Activated T-cell treated with anti-CD3 and anti-CD28 coated beads for 1 hour (primary cell): ENCODE data around the gene CFAP97D2.
"Not testable (repeated sequence)": the region's sequence is repeated elsewhere in the genome, so short reads cannot be mapped to it uniquely, and the experiment has no call there.

Experiments used
- DNase-seq: peaks from one replicate; pipeline ENCODE4 v3.0.0-alpha.2; 2020; ENCODE audit warnings: low read depth

The CFAP97D2 gene

GRCh38 chr13:114158869-114159666 is 20.0 kb upstream of the CFAP97D2 start:
- not testable (repeated sequence) for DNase-seq

GRCh38 chr13:114161028-114161556 is 18.0 kb upstream of the CFAP97D2 start:
- no peak for DNase-seq

- no peak for DNase-seq
Observed at GRCh38 chr13:114161644-114162532, 17.2 kb upstream of the CFAP97D2 start.

- DNase-seq: no peak
Observed at GRCh38 chr13:114162533-114162922, 16.5 kb upstream of the CFAP97D2 start.

- no peak for DNase-seq
Observed at GRCh38 chr13:114164053-114164452, 15.0 kb upstream of the CFAP97D2 start.

- DNase-seq: no peak
Observed at GRCh38 chr13:114164681-114165429, 14.2 kb upstream of the CFAP97D2 start.

- DNase-seq: no peak
Observed at GRCh38 chr13:114166381-114167131, 12.5 kb upstream of the CFAP97D2 start.

- no peak for DNase-seq
Observed at GRCh38 chr13:114167426-114167825, 11.6 kb upstream of the CFAP97D2 start.

- DNase-seq: no peak
Observed at GRCh38 chr13:114167885-114168284, 11.2 kb upstream of the CFAP97D2 start.

GRCh38 chr13:114173272-114173671 is 5.8 kb upstream of the CFAP97D2 start:
- DNase-seq: no peak

- no peak for DNase-seq
Observed at GRCh38 chr13:114173745-114174144, 5.3 kb upstream of the CFAP97D2 start.

- no peak for DNase-seq
Observed at GRCh38 chr13:114174529-114174961, 4.5 kb upstream of the CFAP97D2 start.

- not testable (repeated sequence) for DNase-seq
Observed at GRCh38 chr13:114176359-114176902, 2.6 kb upstream of the CFAP97D2 start.

GRCh38 chr13:114177245-114178010 is 1.6 kb upstream of the CFAP97D2 start:
- no peak for DNase-seq

- DNase-seq: no peak
Observed at GRCh38 chr13:114185182-114185971, 6.3 kb downstream of the CFAP97D2 start.

GRCh38 chr13:114194853-114195252 is 15.8 kb downstream of the CFAP97D2 start:
- no peak for DNase-seq

GRCh38 chr13:114196629-114197028 is 17.6 kb downstream of the CFAP97D2 start:
- no peak for DNase-seq

GRCh38 chr13:114198556-114198955 is 19.5 kb downstream of the CFAP97D2 start:
- DNase-seq: no peak

- DNase-seq: not testable (repeated sequence)
Observed at GRCh38 chr13:114199526-114199925, 20.5 kb downstream of the CFAP97D2 start.
